HepG2 (cell line): ENCODE measurements around the gene ZNF749. TPM values are rescaled to one million over a fixed set of nuclear protein-coding genes. Genes with fewer than 3 reads are reported as not detected.
A peak's percentile ranks its signal among the peaks of the same experiment; 100 is the strongest.

Source experiments
- HINFP ChIP-seq: sonication (generic); formaldehyde crosslinking; IDR thresholded peaks from 2 replicates; pipeline ENCODE4 v1.4.0; 2020; ENCODE audit warnings: low read depth, mild to moderate bottlenecking, missing genetic modification reagents
- KAT7 ChIP-seq: IDR thresholded peaks from 2 replicates; pipeline ENCODE4 v1.6.1; 2018; ENCODE audit warnings: borderline replicate concordance, missing compliant biosample characterization
- MLXIP ChIP-seq: sonication (generic); formaldehyde crosslinking; IDR thresholded peaks from 2 replicates; pipeline ENCODE4 v1.9.0; 2021; ENCODE audit warnings: missing genetic modification reagents, borderline replicate concordance
- MNT ChIP-seq: fragments of 450-650 bp; IDR thresholded peaks from 2 replicates; pipeline ENCODE4 v1.6.1; 2016
- NCOR1 ChIP-seq: fragments of 200-600 bp; sonication (generic); IDR thresholded peaks from 2 replicates; pipeline ENCODE4 v1.7.0; 2017; ENCODE audit warnings: antibody characterized with exemption, low read length, borderline replicate concordance
- NR0B2 ChIP-seq: sonication (generic); formaldehyde crosslinking; IDR thresholded peaks from 2 replicates; pipeline ENCODE4 v1.4.0; 2020; ENCODE audit warnings: mild to moderate bottlenecking, missing genetic modification reagents
- ZBTB4 ChIP-seq: sonication (generic); formaldehyde crosslinking; IDR thresholded peaks from 2 replicates; pipeline ENCODE4 v1.4.0; 2020; ENCODE audit warnings: missing genetic modification reagents, mild to moderate bottlenecking, borderline replicate concordance
- ZNF142 ChIP-seq: sonication (generic); formaldehyde crosslinking; IDR thresholded peaks from 2 replicates; pipeline ENCODE4 v1.4.0; 2020; ENCODE audit warnings: missing genetic modification reagents
- ZNF317 ChIP-seq: sonication (generic); formaldehyde crosslinking; IDR thresholded peaks from 2 replicates; pipeline ENCODE4 v1.5.0; 2020; ENCODE audit warnings: mild to moderate bottlenecking, missing genetic modification reagents
- ZNF510 ChIP-seq: sonication (generic); formaldehyde crosslinking; IDR thresholded peaks from 2 replicates; pipeline ENCODE4 v1.4.0; 2020; ENCODE audit warnings: low read depth, mild to moderate bottlenecking, missing genetic modification reagents
- polyA plus RNA-seq, 8 experiments: library from polyadenylated mRNA; depleted of rRNA in 3 of 8; stranded (reverse) in 7 of 8; unstranded in 1 of 8; fragments of >200 nt; fragmentation: Illumina TruSeq in 4 of 8; extraction: Trizol in 4 of 8; gene quantifications; 2 replicates each; pipeline versions ENCODE4 v1.2.1 to v1.2.3, GENCODE V29; 2011 to 2016; ENCODE audit warnings: low read depth in 4 of 8, missing spikeins in 1 of 8, mixed read lengths in 1 of 8; ENCODE audit not compliant: insufficient read depth in 1 of 8
- total RNA-seq, 5 experiments: library from RNA; depleted of rRNA; stranded (reverse); fragments of >200 nt; fragmentation: Illumina TruSeq; extraction: Trizol; gene quantifications; 2 replicates each; pipeline ENCODE4 v1.2.3, GENCODE V29; 2016; ENCODE audit warnings: low read depth in 1 of 5

Gene ZNF749
- total and polyA plus RNA-seq, 2 of the 13 experiments (the other 11 are each of a cell fraction or from before 2014, with no cell fraction given) = 18.9 to 21.0 TPM

- TF ChIP-seq MNT (peak; percentile 47), ZNF142 (CRISPR knock-in tag) (no peak), ZNF317 (0 out of 2 replicates have a peak, but pooled peaks have one; percentile 82), NR0B2 (peak; percentile 38), ZBTB4 (CRISPR knock-in tag) (no peak), ZNF510 (CRISPR knock-in tag) (no peak), KAT7 (no peak), NCOR1 (peak; percentile 39; the same call in 1 of the 2 replicates), HINFP (CRISPR knock-in tag) (peak; percentile 92), MLXIP (CRISPR knock-in tag) (no peak)
Measured at GRCh38 chr19:57435062-57435978, at the start of gene ZNF749 (continued).
